Brain microvascular endothelial cell (primary cell): ENCODE measurements around the gene ADGRA1.

Source experiments
- DNase-seq: peaks from one replicate; pipeline ENCODE4 v3.0.0-alpha.2; 2020
- H3K27ac ChIP-seq: fragments of 250-450 bp; sonication (Bioruptor Pico); 2 replicates; pipeline ENCODE4 v1.5.1; 2020; ENCODE audit warnings: mild to moderate bottlenecking, moderate library complexity
- H3K27me3 ChIP-seq: fragments of 250-450 bp; sonication (Bioruptor Pico); replicated peaks from 2 replicates; pipeline ENCODE4 v1.5.1; 2020; ENCODE audit warnings: mild to moderate bottlenecking
- H3K36me3 ChIP-seq: fragments of 250-450 bp; sonication (Bioruptor Pico); replicated peaks from 2 replicates; pipeline ENCODE4 v1.5.1; 2020; ENCODE audit warnings: mild to moderate bottlenecking
- H3K4me3 ChIP-seq: 2 replicates; pipeline ENCODE4 v1.5.1; 2011; ENCODE audit warnings: low read depth, mild to moderate bottlenecking, control low read depth, low read length, moderate library complexity
- in situ Hi-C: cut with HindIII; loops from 2 replicates; pipeline ENCODE4 v1.10.0; 2017; ENCODE audit warnings: low sequenced_read_pairs, low pct_ligation_motif_present
- TF ChIP-seq, protein P1 (sequence below): IDR thresholded peaks from 2 replicates; pipeline ENCODE4 v1.5.1; 2011; ENCODE audit warnings: low read depth, mild to moderate bottlenecking, moderate library complexity, low read length, control low read depth, inconsistent platforms; ENCODE audit errors: missing control alignments

Gene ADGRA1

DNA sequence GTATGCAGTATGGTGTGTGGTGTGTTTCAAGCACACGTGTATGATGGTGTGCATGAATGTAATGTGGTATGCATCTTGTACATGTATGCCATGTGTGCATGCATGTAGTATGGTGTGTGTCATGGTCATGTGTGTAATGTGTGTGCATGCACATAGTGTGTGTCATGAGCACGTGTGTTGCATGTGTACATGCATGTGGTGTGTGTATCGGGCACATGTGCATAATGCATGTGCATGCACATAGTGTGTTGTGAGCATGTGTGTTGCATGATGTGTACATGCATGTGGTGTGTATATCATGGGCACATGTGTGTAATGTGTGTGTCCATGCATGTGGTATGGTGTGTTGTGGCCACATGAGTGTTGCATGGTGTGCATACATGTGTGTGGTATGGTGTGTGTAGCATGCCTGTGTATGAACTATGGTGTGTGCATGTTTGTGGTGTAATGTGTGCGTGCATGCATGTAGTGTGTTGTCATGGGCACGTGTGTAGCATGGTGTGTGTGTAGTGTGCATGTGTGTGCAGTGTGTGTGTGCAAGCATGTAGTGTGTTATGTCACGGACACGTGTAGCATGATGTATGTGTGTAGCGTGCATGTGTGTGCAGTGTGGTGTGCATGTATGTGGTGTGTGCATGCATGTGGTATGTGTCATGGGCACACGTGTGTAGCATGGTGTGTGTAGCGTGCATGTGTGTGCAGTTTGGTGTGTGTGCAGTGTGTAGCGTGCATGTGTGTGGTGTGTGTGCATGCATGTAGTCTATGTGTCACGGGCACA, 89.8 kb downstream of the ADGRA1 start:
- in situ Hi-C loops, result no loop called here
- H3K36me3 ChIP-seq, result no peaks in the 10 kb centered on the region
- DNase-seq, result no peak
- H3K4me3 ChIP-seq, result no peak overlapping the region
- H3K27ac ChIP-seq, result no peak overlapping the region
- TF ChIP-seq, protein P1, sequence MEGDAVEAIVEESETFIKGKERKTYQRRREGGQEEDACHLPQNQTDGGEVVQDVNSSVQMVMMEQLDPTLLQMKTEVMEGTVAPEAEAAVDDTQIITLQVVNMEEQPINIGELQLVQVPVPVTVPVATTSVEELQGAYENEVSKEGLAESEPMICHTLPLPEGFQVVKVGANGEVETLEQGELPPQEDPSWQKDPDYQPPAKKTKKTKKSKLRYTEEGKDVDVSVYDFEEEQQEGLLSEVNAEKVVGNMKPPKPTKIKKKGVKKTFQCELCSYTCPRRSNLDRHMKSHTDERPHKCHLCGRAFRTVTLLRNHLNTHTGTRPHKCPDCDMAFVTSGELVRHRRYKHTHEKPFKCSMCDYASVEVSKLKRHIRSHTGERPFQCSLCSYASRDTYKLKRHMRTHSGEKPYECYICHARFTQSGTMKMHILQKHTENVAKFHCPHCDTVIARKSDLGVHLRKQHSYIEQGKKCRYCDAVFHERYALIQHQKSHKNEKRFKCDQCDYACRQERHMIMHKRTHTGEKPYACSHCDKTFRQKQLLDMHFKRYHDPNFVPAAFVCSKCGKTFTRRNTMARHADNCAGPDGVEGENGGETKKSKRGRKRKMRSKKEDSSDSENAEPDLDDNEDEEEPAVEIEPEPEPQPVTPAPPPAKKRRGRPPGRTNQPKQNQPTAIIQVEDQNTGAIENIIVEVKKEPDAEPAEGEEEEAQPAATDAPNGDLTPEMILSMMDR, result no peak
- H3K27me3 ChIP-seq, result no peaks in the 10 kb centered on the region

DNA sequence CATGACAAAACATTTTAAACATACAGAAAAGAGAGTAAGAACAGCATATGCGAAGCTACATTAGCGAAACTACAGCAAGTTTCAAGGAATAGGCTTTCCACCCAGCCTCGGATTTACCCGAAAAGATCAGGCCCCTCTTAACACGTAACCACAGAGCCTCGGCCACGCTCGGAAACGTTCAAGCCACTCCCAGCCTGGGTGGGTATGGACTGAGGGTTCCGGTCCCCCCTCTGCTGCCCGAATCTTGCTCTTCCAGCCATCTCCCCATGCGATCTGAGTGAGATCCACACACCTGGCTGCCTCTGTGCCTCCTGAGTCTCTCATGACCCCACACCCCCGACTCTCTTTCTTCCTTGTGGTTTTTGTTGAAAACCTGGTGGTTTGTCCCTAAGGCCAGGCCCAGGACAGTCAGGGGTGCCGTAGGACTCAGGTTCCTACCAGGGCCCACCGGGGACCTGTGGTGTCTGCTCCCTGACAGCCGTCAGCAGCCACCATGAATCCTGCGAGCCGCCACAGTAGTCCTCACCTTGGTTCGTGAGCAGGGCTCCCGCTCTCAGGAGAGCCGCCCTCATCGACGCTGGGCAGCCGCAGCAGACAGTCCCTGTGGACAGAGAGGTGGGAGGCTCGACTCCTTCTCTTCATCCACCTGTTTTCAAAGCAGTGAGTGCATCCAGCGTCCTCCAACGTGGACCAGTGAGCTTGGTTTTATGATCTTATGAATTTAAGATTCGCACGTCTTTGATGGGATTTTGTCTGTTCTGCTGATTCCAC, 90.8 kb downstream of the ADGRA1 start:
- no peaks in the 10 kb centered on the region for H3K36me3 ChIP-seq
- H3K4me3 ChIP-seq, result no peak overlapping the region
- TF ChIP-seq, protein P1, result no peak
- DNase-seq, result no peak
- no peak overlapping the region for H3K27ac ChIP-seq
- no peaks in the 10 kb centered on the region for H3K27me3 ChIP-seq
- in situ Hi-C loops, result no loop called here

DNA sequence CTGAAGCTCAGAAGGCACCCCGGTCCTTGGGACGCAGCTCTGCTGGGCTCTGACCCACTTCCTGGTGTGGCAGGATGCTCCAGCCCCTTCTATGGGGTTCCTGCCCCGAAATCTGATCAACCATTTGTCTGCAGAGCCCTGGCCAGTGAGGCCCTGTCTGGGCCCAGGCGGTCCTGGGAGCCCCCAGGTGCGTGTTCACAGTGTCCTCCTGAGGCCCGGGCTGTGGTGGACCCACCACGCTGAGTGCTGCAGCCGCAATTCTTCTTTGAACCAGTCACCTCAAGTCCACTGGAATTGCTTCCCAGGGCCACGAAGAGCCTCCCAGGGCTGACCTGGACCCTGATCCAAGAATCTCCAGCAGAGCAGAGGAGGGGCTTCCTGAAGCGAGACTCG, 91.4 kb downstream of the ADGRA1 start:
- DNase-seq, result no peak
- Histone ChIP-seq H3K27me3 (no peaks in the 10 kb centered on the region), H3K27ac (no peak overlapping the region), H3K4me3 (no peak overlapping the region), H3K36me3 (no peaks in the 10 kb centered on the region)
- TF ChIP-seq, protein P1, result no peak
- in situ Hi-C loops, result no loop called here

DNA sequence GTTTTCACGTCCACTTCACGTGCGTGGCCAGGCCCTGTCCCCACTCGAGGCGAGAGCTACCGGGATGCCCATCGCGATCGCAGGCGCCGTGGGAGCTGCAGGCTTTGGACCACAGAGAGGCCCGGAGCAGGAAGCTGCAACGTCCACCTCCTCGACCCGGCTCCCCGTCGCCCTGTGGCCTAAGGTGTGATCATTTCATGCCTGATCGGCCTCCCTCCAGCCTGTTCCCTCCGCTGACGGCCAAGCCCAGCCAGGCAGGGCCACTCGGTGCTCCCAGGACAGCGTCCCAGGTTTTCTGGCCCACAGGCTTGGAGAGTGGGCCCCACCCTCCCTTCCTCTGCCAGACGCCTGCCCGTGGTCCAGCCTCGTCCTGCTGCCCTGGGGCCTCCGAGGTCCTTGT, 91.9 kb downstream of the ADGRA1 start:
- DNase-seq, result no peak
- no peak overlapping the region for H3K27ac ChIP-seq
- in situ Hi-C loops, result no loop called here
- H3K4me3 ChIP-seq, result no peak overlapping the region
- H3K36me3 ChIP-seq, result no peaks in the 10 kb centered on the region
- TF ChIP-seq, protein P1, result no peak
- H3K27me3 ChIP-seq, result no peaks in the 10 kb centered on the region

DNA sequence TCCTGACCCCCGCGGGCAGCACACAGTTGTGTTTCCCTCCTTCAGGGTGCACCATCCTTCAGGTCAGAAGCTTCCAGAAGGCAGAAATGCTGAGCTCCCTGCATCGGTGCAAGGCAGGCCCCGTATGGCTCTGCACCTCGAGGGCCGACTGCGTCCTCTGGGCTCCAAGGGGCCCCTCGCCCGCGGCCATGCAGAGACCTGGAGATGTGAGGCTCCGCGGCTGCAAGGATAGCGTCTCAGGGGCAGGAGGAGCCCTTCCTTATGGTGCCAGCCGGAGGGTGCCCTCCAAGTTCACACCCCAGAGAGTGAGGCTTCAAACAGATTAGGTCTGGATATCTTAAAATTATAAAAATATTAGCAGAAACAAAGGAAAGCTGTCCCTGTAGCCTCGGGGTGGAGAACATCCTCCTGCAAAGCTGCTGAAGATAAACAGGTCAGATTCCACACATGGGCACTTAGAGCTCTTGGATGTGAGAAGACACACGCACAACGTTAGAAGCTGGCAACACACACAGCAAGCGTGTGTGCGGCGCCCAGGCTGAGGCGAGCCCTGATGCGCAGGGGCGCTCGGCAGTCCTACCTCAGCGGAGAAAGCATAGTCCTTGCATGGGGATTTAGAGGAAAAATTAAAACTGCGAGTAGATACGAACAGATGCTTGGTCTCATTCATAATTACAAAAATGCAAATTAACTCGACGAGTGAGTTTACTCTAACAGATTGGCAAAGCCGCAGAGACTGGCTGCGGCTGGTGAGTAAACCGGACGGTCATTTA, 92.7 kb downstream of the ADGRA1 start:
- TF ChIP-seq, protein P1, result no peak
- DNase-seq, result no peak
- Histone ChIP-seq H3K36me3 (no peaks in the 10 kb centered on the region), H3K4me3 (no peak overlapping the region), H3K27ac (no peak overlapping the region), H3K27me3 (no peaks in the 10 kb centered on the region)
- in situ Hi-C loops, result no loop called here
